SH-SY5Y (cell line): ENCODE data around the gene RALY.

Source experiments
- GATA2 ChIP-seq: IDR thresholded peaks from 2 replicates; pipeline ENCODE4 v1.6.1; 2011; ENCODE audit warnings: mild to moderate bottlenecking, low read depth, low read length
- GATA3 ChIP-seq: IDR thresholded peaks from 2 replicates; pipeline ENCODE4 v1.6.1; 2011; ENCODE audit warnings: low read depth, mild to moderate bottlenecking, low read length, moderate library complexity

GRCh38 chr20:33963751-33964150, 30.0 kb upstream of the RALY start:
- TF ChIP-seq GATA3, result no peak
- no peak for TF ChIP-seq GATA2
